Upper lobe of left lung (tissue), 6 donors: ENCODE measurements around the gene OR52D1. TPM values are rescaled to one million over a fixed set of nuclear protein-coding genes. Genes with fewer than 3 reads are reported as not detected.

Source experiments
- ATAC-seq, 2 donors: fragments of 200-7000 bp; cut with Tn5 transposase; one replicate each; pipeline ENCODE4 v1.9.1; 2022; ENCODE audit warnings: mild to moderate bottlenecking in 2 of 2, moderate library complexity in 2 of 2; ENCODE audit not compliant: low FRiP score in 2 of 2
- DNase-seq, 2 donors: peaks; one replicate each; pipeline ENCODE4 v3.0.0-alpha.2; 2019 to 2020
- H3K27ac ChIP-seq, 4 donors: fragments of 200-600 bp; sonication (generic); one replicate each; pipeline ENCODE4 v1.5.1; 2016 to 2019
- H3K27me3 ChIP-seq, 4 donors: fragments of 200-600 bp; sonication (generic); one replicate each; pipeline ENCODE4 v1.5.1; 2017 to 2019
- H3K36me3 ChIP-seq, 4 donors: fragments of 200-600 bp; sonication (generic); one replicate each; pipeline ENCODE4 v1.5.1; 2016 to 2019
- H3K4me1 ChIP-seq, 4 donors: fragments of 200-600 bp; sonication (generic); one replicate each; pipeline ENCODE4 v1.5.1; 2018 to 2019
- H3K4me3 ChIP-seq, 4 donors: fragments of 200-600 bp; sonication (generic); one replicate each; pipeline ENCODE4 v1.5.1; 2017 to 2019; ENCODE audit warnings: mild to moderate bottlenecking in 2 of 4, moderate library complexity in 1 of 4
- H3K9me3 ChIP-seq, 4 donors: fragments of 200-600 bp; sonication (generic); one replicate each; pipeline ENCODE4 v1.5.1; 2018 to 2019
- EP300 ChIP-seq, 4 donors: sonication (generic); formaldehyde crosslinking; IDR thresholded peaks; one replicate each; pipeline ENCODE4 v1.5.1; 2017; ENCODE audit warnings: antibody characterized with exemption in 4 of 4, control low read depth in 2 of 4
- POLR2A ChIP-seq, 4 donors: fragments of 450-650 bp; IDR thresholded peaks; one replicate each; pipeline ENCODE4 v1.5.1; 2016 to 2017; ENCODE audit warnings: antibody characterized with exemption in 4 of 4, mild to moderate bottlenecking in 2 of 4
- POLR2AphosphoS5 ChIP-seq, 2 donors: sonication (generic); formaldehyde crosslinking; IDR thresholded peaks; one replicate each; pipeline ENCODE4 v1.5.1; 2017; ENCODE audit warnings: antibody characterized with exemption in 2 of 2
- WGBS, 2 donors: methylation state at CpG; one replicate each; pipeline ENCODE4 v1.1.5; 2017 to 2018; 5-methylcytosine and 5-hydroxymethylcytosine counted together
- total RNA-seq, 6 donors: library from RNA; depleted of rRNA in 4 of 6; stranded (reverse); fragments of >200 nt in 4 of 6; gene quantifications; one replicate each; pipeline versions ENCODE4 v1.1.0 to v1.2.1, GENCODE V29; 2016 to 2021
- TF ChIP-seq, protein P1 (sequence below), 6 experiments: fragments of 450-650 bp in 4 of 6; fragments of 200-600 bp in 2 of 6; sonication (generic) in 2 of 6; IDR thresholded peaks; one replicate each; pipeline ENCODE4 v1.5.1; 2016 to 2019; ENCODE audit warnings: antibody characterized with exemption in 6 of 6
- donor health status: DM: no; HTN: no; CAD: no; lungs with moderate emphysema.
- donor health status: DM: no; HTN: yes; CAD: no; lungs with severe emphysema.

OR52D1 gene
- total RNA-seq, 6 donors from 2014 or later = not detected

DNA sequence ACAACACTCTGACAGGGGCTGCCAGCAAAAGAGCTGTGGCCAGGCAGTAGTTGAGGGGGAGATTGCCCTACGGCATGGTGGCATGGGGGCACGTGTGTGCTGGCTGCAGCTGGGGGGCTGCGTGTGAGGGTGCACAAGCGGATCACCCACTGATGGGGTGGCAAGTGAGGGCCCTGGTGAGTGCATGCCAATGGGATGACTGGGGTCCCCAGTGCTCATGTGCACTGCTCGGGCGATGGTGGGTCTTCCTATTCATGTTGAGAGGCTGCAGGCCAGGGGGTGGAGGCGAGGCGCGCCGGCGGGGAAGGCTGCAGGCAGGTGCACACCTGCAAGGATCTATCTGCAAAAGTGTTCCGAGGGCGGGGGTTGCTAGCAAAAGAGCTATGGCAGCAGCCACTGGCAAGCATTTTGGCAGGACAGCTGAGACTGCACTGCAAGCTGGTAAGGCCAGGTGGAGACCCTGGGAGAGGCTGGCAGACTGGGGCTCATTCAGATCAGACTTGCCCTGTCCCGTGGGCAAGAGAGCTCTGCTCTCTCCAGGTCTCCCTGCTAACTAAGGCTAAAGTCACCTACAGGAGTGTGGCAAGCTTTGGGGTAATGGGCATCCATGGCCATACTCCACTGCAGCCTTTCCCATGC, 27.4 kb upstream of the OR52D1 start:
- WGBS, 2 donors = 90 to 95% methylated on average over 12 to 13 of the region's 14 CpGs
- Histone ChIP-seq H3K27ac (no peak overlapping the region), H3K36me3 (no peaks in the 10 kb centered on the region), H3K4me1 (no peaks in the 10 kb centered on the region), H3K27me3 (no peaks in the 10 kb centered on the region), H3K4me3 (no peak overlapping the region), H3K9me3 (no peaks in the 10 kb centered on the region)
- ATAC-seq (peak; percentile 26 to 74), DNase-seq (peak in 1 of 2 donors; percentile 65)
- TF ChIP-seq POLR2A (IDR thresholded peaks at IDR 0.05) (no peak), POLR2AphosphoS5 (IDR thresholded peaks at IDR 0.05) (no peak), EP300 (IDR thresholded peaks at IDR 0.05) (no peak)
- TF ChIP-seq, protein P1, sequence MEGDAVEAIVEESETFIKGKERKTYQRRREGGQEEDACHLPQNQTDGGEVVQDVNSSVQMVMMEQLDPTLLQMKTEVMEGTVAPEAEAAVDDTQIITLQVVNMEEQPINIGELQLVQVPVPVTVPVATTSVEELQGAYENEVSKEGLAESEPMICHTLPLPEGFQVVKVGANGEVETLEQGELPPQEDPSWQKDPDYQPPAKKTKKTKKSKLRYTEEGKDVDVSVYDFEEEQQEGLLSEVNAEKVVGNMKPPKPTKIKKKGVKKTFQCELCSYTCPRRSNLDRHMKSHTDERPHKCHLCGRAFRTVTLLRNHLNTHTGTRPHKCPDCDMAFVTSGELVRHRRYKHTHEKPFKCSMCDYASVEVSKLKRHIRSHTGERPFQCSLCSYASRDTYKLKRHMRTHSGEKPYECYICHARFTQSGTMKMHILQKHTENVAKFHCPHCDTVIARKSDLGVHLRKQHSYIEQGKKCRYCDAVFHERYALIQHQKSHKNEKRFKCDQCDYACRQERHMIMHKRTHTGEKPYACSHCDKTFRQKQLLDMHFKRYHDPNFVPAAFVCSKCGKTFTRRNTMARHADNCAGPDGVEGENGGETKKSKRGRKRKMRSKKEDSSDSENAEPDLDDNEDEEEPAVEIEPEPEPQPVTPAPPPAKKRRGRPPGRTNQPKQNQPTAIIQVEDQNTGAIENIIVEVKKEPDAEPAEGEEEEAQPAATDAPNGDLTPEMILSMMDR (IDR thresholded peaks at IDR 0.05) = no peak

DNA sequence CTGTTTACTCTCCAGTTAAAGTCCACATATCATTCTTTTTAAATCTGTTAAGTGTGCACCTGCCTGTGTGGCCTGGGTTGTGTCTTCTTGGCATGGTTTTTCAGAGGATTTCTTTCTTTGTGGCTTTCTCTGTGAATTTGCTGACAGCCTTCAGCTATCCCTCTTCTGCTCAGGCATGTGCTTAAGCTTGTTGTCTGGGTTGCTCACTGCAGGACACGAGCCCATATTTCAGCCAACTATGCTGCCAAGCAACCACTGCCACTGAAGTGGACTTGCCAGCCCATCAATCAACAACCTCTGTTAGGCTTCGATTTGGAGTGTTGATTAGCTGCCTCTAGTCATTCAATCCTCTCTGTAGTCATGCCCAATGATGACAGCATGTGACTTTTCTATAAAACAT, 21.0 kb upstream of the OR52D1 start:
- WGBS, 2 donors = 39 to 57% methylated on average over 2 of the region's 2 CpGs
- no peaks in the 10 kb centered on the region for H3K4me1 ChIP-seq
- no peak overlapping the region for H3K27ac ChIP-seq
- H3K36me3 ChIP-seq = no peaks in the 10 kb centered on the region
- H3K9me3 ChIP-seq = no peaks in the 10 kb centered on the region
- no peak for TF ChIP-seq POLR2AphosphoS5 (IDR thresholded peaks at IDR 0.05)
- TF ChIP-seq EP300 (IDR thresholded peaks at IDR 0.05) = no peak
- TF ChIP-seq, protein P1 (IDR thresholded peaks at IDR 0.05) = no peak
- TF ChIP-seq POLR2A (IDR thresholded peaks at IDR 0.05) = no peak
- ATAC-seq = no peak
- no peaks in the 10 kb centered on the region for H3K27me3 ChIP-seq
- DNase-seq = no peak
- H3K4me3 ChIP-seq = no peak overlapping the region

DNA sequence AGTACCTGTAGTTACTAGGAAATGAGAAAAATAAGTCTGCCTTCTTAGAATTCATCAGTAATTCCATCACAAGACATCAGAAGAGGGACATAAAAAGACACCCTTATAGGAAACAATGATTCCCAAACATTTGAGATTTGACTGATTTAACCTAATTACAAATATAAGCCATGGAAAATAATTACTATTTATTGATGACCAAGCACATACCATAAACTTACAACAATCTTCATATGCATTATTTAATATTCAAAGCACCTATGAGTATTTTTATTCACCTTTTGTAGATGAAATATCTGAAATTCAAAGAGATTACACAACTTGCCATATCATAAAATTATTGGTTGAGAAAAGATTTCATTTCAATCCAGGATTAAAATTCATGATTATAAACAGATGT, 14.6 kb upstream of the OR52D1 start:
- no peak overlapping the region for H3K27ac ChIP-seq
- no peaks in the 10 kb centered on the region for H3K27me3 ChIP-seq
- ATAC-seq = no peak
- H3K36me3 ChIP-seq = no peaks in the 10 kb centered on the region
- no peaks in the 10 kb centered on the region for H3K4me1 ChIP-seq
- no peaks in the 10 kb centered on the region for H3K9me3 ChIP-seq
- DNase-seq = no peak
- TF ChIP-seq, protein P1 (IDR thresholded peaks at IDR 0.05) = no peak
- TF ChIP-seq EP300 (IDR thresholded peaks at IDR 0.05) = no peak
- TF ChIP-seq POLR2AphosphoS5 (IDR thresholded peaks at IDR 0.05) = no peak
- no peak for TF ChIP-seq POLR2A (IDR thresholded peaks at IDR 0.05)
- H3K4me3 ChIP-seq = no peak overlapping the region

DNA sequence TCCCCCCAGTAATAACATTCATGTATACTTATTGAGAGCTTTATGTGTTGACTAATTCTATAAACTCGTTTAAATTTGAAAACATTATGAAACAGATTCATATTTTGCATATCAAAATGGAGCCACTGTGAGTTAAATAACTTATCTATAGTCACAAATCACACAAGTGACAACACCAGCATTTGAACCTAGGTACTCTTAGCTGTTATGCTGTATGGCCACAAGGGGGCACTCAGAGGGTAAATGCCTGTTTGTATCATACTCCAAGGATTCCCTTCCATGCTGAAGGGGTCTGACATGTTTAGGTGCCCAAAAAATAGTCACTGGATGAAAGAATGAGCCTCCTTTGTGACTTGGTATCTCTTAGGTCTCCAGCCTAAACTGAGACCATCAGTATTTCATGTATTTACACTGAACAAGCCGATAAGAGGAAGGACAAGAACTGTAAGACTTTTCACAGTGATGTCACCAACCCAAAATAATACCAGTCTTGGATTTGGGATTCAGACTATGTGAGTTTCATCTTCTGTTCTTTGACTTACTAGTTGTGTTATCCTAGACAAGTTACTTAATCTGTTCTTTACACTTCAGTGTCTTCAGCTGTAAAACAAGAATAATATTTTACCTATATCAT, 12.2 kb upstream of the OR52D1 start:
- H3K27me3 ChIP-seq = no peaks in the 10 kb centered on the region
- DNase-seq = peak in 1 of 2 donors; percentile 41
- no peak overlapping the region for H3K27ac ChIP-seq
- no peak overlapping the region for H3K4me3 ChIP-seq
- H3K4me1 ChIP-seq = no peaks in the 10 kb centered on the region
- WGBS, 2 donors = 32 to 39% methylated on average over 2 of the region's 2 CpGs
- H3K9me3 ChIP-seq = no peaks in the 10 kb centered on the region
- no peaks in the 10 kb centered on the region for H3K36me3 ChIP-seq
- TF ChIP-seq EP300 (IDR thresholded peaks at IDR 0.05) = no peak
- TF ChIP-seq, protein P1 (IDR thresholded peaks at IDR 0.05) = peak; percentile 43 to 76 (median 65)
- ATAC-seq = peak in 1 of 2 donors; percentile 80

DNA sequence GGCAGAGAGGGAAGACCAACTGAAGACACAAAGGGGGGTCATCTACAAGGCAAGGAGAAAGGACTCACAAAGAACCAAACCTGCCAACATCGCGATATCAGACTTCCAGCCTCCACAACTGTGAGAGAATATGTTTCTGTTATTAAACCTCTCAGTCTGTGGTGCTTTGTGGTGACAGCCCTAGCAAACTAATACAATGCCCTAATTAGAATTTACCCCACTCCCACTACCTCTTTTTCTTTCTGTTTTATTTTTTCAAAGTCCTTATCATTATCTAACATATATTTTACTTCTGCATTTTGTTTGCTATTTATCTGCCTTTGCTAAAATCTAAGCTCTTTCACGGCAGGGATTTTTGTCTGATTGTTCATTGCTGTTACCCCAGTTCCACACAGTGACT, 2.5 kb upstream of the OR52D1 start:
- DNase-seq = no peak
- no peak for ATAC-seq
- Histone ChIP-seq H3K4me3 (no peak overlapping the region), H3K36me3 (no peaks in the 10 kb centered on the region), H3K4me1 (no peaks in the 10 kb centered on the region), H3K9me3 (no peaks in the 10 kb centered on the region), H3K27ac (no peak overlapping the region), H3K27me3 (no peaks in the 10 kb centered on the region)
- 75 to 86% methylated on average over 3 of the region's 3 CpGs for WGBS, 2 donors
- no peak for TF ChIP-seq POLR2A (IDR thresholded peaks at IDR 0.05)
- TF ChIP-seq, protein P1 (IDR thresholded peaks at IDR 0.05) = no peak
- no peak for TF ChIP-seq EP300 (IDR thresholded peaks at IDR 0.05)
- TF ChIP-seq POLR2AphosphoS5 (IDR thresholded peaks at IDR 0.05) = no peak
